ENCODE results near the gene AXL. TPM values are rescaled to one million over a fixed set of nuclear protein-coding genes. Genes with fewer than 3 reads are reported as not detected.
A peak's percentile ranks its signal among the peaks of the same experiment; 100 is the strongest.

The AXL gene
- total and polyA plus RNA-seq, 7 donors: 3.3 to 13.6 (median 8.4) TPM

GRCh38 chr19:41297628-41298347, 78.8 kb downstream of the AXL start:
- H3K27me3 ChIP-seq (ENCODE audit: insufficient read depth in 3 of 3, low read length in 2 of 3): no peaks in the 10 kb centered on the region
- no peaks in the 10 kb centered on the region for H3K9me3 ChIP-seq
- peak overlapping the region; percentile 82 for H3K27ac ChIP-seq
- 35 to 44% (median 43%) methylated on average over 7 of the region's 7 CpGs for WGBS, 3 donors
- DNase-seq (no peak), ATAC-seq (peak in 1 of 4 donors; percentile 22)
- H3K4me1 ChIP-seq: peaks cover 32% of the 10 kb centered on the region
- H3K36me3 ChIP-seq (ENCODE audit: insufficient read depth in 1 of 2, low read depth in 1 of 2): peaks cover 13 to 71% of the 10 kb centered on the region in 2 donors
- TF ChIP-seq CTCF (IDR thresholded peaks at IDR 0.05): no peak
- no peak overlapping the region for H3K4me3 ChIP-seq
- intact Hi-C loops (cut with DNase I): no loop called here

GRCh38 chr19:41298348-41298964, 79.4 kb downstream of the AXL start:
- no peak for TF ChIP-seq CTCF (IDR thresholded peaks at IDR 0.05)
- H3K9me3 ChIP-seq: no peaks in the 10 kb centered on the region
- intact Hi-C loops (cut with DNase I): no loop called here
- H3K27me3 ChIP-seq (ENCODE audit: insufficient read depth in 3 of 3, low read length in 2 of 3): no peaks in the 10 kb centered on the region
- no peak overlapping the region for H3K4me3 ChIP-seq
- DNase-seq (peak; percentile 75 to 88), ATAC-seq (peak; percentile 23 to 38 (median 30))
- H3K27ac ChIP-seq: peak overlapping the region; percentile 82
- H3K36me3 ChIP-seq (ENCODE audit: insufficient read depth in 1 of 2, low read depth in 1 of 2): peaks cover 15 to 71% of the 10 kb centered on the region in 2 donors
- WGBS, 3 donors: 7 to 8% (median 8%) methylated on average over 4 of the region's 4 CpGs
- peaks cover 32% of the 10 kb centered on the region for H3K4me1 ChIP-seq

- H3K4me1 ChIP-seq: peaks cover 32% of the 10 kb centered on the region
- H3K27me3 ChIP-seq (ENCODE audit: insufficient read depth in 3 of 3, low read length in 2 of 3): no peaks in the 10 kb centered on the region
- ATAC-seq: peak; percentile 11 to 52 (median 36)
- H3K4me3 ChIP-seq: no peak overlapping the region
- H3K36me3 ChIP-seq (ENCODE audit: insufficient read depth in 1 of 2, low read depth in 1 of 2): peaks cover 13 to 71% of the 10 kb centered on the region in 2 donors
- no peak for TF ChIP-seq CTCF (IDR thresholded peaks at IDR 0.05)
- 19 to 26% (median 26%) methylated on average over 10 of the region's 10 CpGs for WGBS, 3 donors
- DNase-seq: peak in 1 of 2 donors; percentile 49
- H3K9me3 ChIP-seq: no peaks in the 10 kb centered on the region
- intact Hi-C loops (cut with DNase I): no loop called here
- peak overlapping the region; percentile 82 for H3K27ac ChIP-seq
Observed at GRCh38 chr19:41299046-41299754, 80.2 kb downstream of the AXL start.

GRCh38 chr19:41299755-41300089, 80.7 kb downstream of the AXL start:
- intact Hi-C loops (cut with DNase I): no loop called here
- Histone ChIP-seq H3K4me3 (no peak overlapping the region), H3K9me3 (no peaks in the 10 kb centered on the region), H3K27me3 (ENCODE audit: insufficient read depth in 3 of 3, low read length in 2 of 3) (no peaks in the 10 kb centered on the region), H3K36me3 (ENCODE audit: insufficient read depth in 1 of 2, low read depth in 1 of 2) (peaks cover 11 to 71% of the 10 kb centered on the region in 2 donors), H3K27ac (peak overlapping the region; percentile 82), H3K4me1 (peaks cover 32% of the 10 kb centered on the region)
- DNase-seq (peak; percentile 80 to 89), ATAC-seq (peak; percentile 78 to 87 (median 86))
- 24 to 26% (median 25%) methylated on average over 4 of the region's 4 CpGs for WGBS, 3 donors
- no peak for TF ChIP-seq CTCF (IDR thresholded peaks at IDR 0.05)

All from psoas muscle (tissue), 8 donors.